ENCODE measurements around the gene INSM1. TPM values are rescaled to one million over a fixed set of nuclear protein-coding genes. Genes with fewer than 3 reads are reported as not detected.

INSM1 gene
- polyA plus RNA-seq, 3 donors: not detected

- DNase-seq (ENCODE audit: low read depth in 3 of 3, low spot score in 2 of 3): no peak
These were observed 5.0 kb upstream of the INSM1 start for GRCh38 chr20:20362774-20363433.

DNA sequence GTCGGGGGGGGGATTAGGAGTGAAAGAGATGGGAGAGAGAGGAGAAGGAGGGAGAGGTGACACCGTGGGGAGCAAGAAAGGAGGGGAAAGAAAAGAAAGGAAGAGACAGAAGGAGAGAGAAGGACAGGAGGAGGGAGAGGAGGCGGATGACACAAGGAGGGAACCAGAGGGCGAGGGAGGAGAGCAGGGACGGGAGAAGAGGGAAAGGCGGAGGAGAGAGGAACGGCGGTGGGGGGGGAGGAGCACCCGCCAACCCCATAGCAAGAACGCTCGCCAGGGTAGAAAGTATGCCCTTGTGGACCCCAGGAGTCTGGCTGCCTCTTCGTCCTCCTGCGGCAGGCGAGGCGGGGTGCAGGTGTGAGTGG lies 4.5 kb upstream of the INSM1 start:
- DNase-seq (ENCODE audit: low read depth in 3 of 3, low spot score in 2 of 3): no peak

GRCh38 chr20:20363799-20364592 lies 3.9 kb upstream of the INSM1 start:
- DNase-seq (ENCODE audit: low read depth in 3 of 3, low spot score in 2 of 3): no peak

DNA sequence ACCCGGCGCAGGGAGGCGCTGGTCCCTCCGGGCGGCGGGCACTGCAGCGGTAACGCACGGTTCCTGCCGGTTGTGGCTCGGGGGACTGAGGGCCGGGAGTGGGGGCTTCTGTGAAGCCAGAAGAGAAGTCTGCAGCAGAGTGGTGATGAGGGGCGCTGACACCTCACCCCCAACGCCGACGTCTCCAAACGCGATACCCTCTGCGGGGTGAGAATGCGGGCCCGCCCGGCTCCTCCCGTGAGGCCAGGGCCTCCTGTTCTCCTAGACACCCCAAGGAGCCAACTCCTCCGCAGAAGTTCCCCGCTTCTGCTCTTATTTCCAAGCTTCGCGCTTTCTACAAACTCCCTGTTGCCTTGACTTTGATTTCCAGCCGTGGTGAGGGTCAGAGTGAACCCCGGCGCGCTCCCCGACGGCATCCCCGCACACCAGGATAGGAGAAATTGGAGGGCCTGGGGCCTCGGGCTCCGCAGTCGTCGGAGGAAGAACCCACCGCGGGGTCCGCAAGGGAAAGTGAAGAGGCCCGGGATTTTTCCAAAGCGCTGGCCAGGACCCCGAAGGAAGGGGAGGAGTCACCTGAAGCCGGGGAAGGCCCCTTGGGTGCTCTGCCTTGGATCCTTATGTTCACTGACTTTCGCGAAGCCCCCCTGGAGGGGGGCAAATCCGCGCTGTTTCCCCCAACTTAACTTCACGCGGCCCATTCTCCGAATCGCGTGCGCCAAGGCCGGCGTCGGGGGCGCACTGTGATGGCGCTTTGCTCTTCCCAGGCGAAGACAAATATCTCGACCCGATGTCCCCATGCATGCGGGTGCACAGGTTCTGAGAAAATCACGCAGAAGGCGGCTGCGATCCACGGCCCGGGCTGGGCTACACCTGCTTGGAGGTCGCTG lies 3.1 kb upstream of the INSM1 start:
- DNase-seq (ENCODE audit: low read depth in 3 of 3, low spot score in 2 of 3): no peak

GRCh38 chr20:20365480-20366161 lies 2.3 kb upstream of the INSM1 start:
- DNase-seq (ENCODE audit: low read depth in 3 of 3, low spot score in 2 of 3): no peak

- DNase-seq (ENCODE audit: low read depth in 3 of 3, low spot score in 2 of 3): no peak
These were observed 1.4 kb upstream of the INSM1 start for GRCh38 chr20:20366551-20366875.

DNA sequence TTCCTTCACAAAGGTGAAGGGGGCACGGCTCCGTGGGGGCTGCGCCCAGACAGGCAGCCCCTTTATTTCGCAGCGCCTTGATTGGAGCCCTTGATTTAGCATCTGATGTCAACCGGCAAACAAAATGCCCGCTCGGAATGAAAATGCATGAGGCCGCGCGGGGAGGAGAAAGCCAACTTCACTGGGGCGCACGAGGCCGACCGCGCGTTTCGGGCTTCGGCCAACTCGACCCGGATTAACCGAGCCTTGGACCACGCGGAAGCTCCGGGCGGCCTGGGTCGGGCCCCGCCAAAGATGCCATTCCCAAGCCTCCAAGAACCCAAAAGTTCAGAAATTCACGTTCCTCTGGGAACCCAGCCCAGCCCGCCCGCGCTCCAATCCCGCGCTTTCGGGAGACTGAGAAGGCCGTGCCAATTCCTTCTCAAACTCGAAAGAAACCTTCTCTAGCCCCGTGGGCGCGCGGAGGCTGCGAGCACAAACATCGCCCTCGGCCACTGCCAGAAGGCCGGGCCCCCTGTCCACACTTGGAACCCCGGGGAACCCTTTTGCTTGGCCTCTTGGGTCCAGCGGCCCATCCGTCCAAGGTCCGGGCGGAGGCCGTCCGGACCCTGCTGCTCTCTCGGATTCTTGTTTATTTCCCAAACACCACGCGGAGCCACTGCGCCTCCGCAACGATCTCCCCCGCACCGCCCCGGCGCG lies 879 bp upstream of the INSM1 start:
- DNase-seq (ENCODE audit: low read depth in 3 of 3, low spot score in 2 of 3): no peak

DNA sequence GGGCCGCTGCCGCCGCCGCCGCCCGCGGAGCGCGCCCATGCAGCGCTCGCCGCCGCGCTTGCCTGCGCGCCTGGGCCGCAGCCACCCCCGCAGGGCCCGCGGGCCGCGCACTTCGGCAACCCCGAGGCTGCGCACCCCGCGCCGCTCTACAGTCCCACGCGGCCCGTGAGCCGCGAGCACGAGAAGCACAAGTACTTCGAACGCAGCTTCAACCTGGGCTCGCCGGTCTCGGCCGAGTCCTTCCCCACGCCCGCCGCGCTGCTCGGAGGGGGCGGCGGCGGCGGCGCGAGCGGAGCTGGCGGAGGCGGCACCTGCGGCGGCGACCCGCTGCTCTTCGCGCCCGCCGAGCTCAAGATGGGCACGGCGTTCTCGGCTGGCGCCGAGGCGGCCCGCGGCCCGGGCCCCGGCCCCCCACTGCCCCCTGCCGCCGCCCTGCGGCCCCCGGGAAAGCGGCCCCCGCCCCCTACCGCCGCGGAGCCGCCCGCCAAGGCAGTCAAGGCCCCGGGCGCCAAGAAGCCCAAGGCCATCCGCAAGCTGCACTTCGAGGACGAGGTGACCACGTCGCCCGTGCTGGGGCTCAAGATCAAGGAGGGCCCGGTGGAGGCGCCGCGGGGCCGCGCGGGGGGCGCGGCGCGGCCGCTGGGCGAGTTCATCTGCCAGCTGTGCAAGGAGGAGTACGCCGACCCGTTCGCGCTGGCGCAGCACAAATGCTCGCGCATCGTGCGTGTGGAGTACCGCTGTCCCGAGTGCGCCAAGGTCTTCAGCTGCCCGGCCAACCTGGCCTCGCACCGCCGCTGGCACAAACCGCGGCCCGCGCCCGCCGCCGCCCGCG lies 730 bp downstream of the INSM1 start:
- DNase-seq (ENCODE audit: low read depth in 3 of 3, low spot score in 2 of 3): no peak

DNA sequence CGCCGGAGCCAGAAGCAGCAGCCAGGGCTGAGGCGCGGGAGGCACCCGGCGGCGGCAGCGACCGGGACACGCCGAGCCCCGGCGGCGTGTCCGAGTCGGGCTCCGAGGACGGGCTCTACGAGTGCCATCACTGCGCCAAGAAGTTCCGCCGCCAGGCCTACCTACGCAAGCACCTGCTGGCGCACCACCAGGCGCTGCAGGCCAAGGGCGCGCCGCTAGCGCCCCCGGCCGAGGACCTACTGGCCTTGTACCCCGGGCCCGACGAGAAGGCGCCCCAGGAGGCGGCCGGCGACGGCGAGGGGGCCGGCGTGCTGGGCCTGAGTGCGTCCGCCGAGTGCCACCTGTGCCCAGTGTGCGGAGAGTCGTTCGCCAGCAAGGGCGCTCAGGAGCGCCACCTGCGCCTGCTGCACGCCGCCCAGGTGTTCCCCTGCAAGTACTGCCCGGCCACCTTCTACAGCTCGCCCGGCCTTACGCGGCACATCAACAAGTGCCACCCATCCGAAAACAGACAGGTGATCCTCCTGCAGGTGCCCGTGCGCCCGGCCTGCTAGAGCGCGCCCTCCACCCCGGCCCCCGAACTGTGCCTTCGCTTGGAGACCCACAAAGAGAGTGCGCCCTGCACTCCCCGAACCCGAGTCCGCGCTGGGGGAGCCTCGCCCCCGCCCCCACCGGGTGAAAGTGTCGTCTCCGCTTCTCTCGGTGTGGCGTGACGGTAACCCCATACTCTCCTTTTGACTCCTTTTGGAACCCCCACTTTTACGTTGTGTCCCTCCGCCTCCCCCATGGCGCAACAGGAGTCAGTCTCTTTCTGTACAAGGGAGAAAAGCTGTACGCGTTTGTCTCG lies 1.6 kb downstream of the INSM1 start:
- no peak for DNase-seq (ENCODE audit: low read depth in 3 of 3, low spot score in 2 of 3)

DNA sequence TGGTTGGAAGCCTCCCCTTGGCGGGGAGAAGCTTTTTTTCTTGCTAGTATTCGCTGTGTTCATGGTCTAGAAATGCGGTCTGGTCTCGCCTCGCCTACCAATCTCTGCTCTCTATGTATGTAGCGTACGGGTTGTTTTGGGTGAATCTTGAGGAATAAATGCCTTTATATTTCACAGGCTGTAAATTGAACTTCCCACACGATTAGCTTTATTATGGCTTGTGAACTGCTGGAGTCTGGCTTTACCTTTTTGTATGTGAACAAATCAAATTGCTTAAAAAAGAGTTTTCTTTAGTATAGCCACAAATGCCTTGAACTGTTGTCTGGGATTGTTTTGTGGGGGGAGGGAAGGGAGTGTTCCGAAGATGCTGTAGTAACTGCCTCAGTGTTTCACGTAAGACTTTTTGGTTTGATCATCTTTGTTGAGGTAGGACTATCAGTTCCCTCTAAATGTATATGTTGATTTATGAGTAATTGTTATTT lies 2.2 kb downstream of the INSM1 start:
- no peak for DNase-seq (ENCODE audit: low read depth in 3 of 3, low spot score in 2 of 3)

- DNase-seq (ENCODE audit: low read depth in 3 of 3, low spot score in 2 of 3): no peak
These were observed 3.2 kb downstream of the INSM1 start for GRCh38 chr20:20371083-20371482.

- DNase-seq (ENCODE audit: low read depth in 3 of 3, low spot score in 2 of 3): no peak
These were observed 3.8 kb downstream of the INSM1 start for GRCh38 chr20:20371681-20372080.

DNA sequence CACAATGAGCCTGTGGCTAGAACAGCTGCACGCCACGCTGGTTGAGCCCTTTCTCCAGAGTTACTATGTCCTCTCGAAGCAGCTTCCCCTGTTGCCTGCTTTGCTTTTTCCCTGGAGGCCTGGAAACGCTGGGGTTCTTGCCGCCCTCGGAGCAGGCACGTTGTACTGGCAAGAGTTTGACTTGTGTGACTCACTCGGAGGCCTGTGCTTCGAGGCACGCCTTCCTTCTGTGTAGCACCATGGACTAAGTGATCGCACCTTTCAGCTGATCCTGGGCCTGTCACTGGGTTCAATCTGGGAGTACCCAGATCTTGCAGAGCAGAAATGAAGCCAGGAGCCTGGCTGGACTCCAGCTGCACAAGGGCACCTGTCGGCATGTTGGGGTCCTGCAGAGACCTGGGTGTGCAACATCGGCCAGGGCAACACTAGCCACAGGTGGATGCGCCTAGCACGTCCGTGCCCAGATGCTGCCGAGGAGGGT lies 5.2 kb downstream of the INSM1 start:
- DNase-seq (ENCODE audit: low read depth in 3 of 3, low spot score in 2 of 3): no peak

GRCh38 chr20:20375862-20376261 lies 8.0 kb downstream of the INSM1 start:
- DNase-seq (ENCODE audit: low read depth in 3 of 3, low spot score in 2 of 3): no peak

DNA sequence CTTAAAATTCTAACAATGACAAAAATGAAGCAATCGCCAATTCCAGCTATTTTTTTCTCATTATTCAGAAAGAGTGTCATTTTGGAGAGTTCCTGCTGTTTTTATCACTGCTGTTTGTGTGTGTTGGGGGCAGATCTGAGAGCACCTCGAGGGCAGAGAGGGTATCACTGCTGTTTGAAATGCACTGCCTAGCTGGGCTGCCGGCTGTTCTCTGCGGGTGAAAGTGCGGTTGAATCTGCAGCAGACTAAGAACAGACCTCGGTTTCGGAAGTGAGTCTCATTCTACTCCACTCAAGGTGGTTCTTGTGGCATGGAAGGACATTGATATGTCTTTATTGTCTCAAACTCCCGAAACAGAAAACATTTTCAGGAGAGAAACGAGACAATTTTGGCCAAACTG lies 18.3 kb downstream of the INSM1 start:
- no peak for DNase-seq (ENCODE audit: low read depth in 3 of 3, low spot score in 2 of 3)

- no peak for DNase-seq (ENCODE audit: low read depth in 3 of 3, low spot score in 2 of 3)
These were observed 22.5 kb downstream of the INSM1 start for GRCh38 chr20:20390393-20390792.

GRCh38 chr20:20391115-20391514 lies 23.2 kb downstream of the INSM1 start:
- DNase-seq (ENCODE audit: low read depth in 3 of 3, low spot score in 2 of 3): no peak

DNA sequence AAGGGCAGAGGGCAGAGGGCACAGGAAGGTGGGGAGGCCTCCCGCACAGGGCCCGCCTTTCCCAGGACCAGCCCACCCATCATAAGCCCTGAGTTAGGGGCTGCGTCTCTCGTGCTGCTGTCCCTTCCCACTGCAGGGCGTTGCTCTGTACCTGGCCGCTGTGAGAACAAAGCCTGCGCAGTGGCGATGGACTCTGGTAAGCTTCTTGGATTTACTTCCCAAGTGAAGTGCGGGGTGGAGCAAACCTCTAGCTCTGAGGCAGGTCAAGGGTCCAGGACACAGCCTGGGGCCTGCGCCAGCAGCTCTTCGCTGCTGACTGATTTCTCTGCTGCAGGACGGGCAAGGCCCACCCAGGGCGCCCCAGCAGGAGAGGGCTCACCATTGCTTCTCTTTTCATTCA lies 23.9 kb downstream of the INSM1 start:
- DNase-seq (ENCODE audit: low read depth in 3 of 3, low spot score in 2 of 3): no peak
